Spleen (tissue), 11 donors: ENCODE data around the gene LGALS9. TPM values are rescaled to one million over a fixed set of nuclear protein-coding genes. Genes with fewer than 3 reads are reported as not detected.
"Not testable (repeated sequence)": the region's sequence is repeated elsewhere in the genome, so short reads cannot be mapped to it uniquely, and the experiment has no call there.

Experiments used
- DNase-seq: peaks from one replicate; pipeline ENCODE4 v3.0.0-alpha.2; 2020
- H3K27ac ChIP-seq, 8 donors: fragments of 200-600 bp; sonication (generic) in 7 of 8; 1 replicate in 4 of 8; 2 replicates in 4 of 8; pipeline versions ENCODE4 v1.5.0 to v1.8.0; 2016 to 2021; ENCODE audit warnings: inconsistent platforms in 4 of 8, mild to moderate bottlenecking in 4 of 8, moderate library complexity in 1 of 8
- H3K27me3 ChIP-seq, 7 donors: fragments of 200-600 bp; sonication (generic) in 6 of 7; replicated peaks in 1 of 7; 1 replicate in 4 of 7; 2 replicates in 3 of 7; pipeline versions ENCODE4 v1.5.0 to v1.8.0; 2016 to 2021; ENCODE audit warnings: inconsistent platforms in 3 of 7, mild to moderate bottlenecking in 1 of 7
- H3K36me3 ChIP-seq, 6 donors: fragments of 200-600 bp; sonication (generic) in 5 of 6; 1 replicate in 4 of 6; 2 replicates in 2 of 6; pipeline versions ENCODE4 v1.5.0 to v1.8.0; 2016 to 2021; ENCODE audit warnings: inconsistent platforms in 2 of 6
- H3K4me1 ChIP-seq, 6 donors: fragments of 200-600 bp; sonication (generic) in 5 of 6; 1 replicate in 3 of 6; 2 replicates in 3 of 6; pipeline versions ENCODE4 v1.5.0 to v1.8.0; 2016 to 2021; ENCODE audit warnings: inconsistent platforms in 3 of 6
- H3K4me3 ChIP-seq, 8 donors: fragments of 200-600 bp; sonication (generic) in 7 of 8; 1 replicate in 4 of 8; 2 replicates in 4 of 8; pipeline versions ENCODE4 v1.5.0 to v1.8.0; 2016 to 2021; ENCODE audit warnings: inconsistent platforms in 4 of 8, mild to moderate bottlenecking in 4 of 8, moderate library complexity in 2 of 8
- H3K9me3 ChIP-seq, 8 donors: fragments of 200-600 bp; sonication (generic) in 7 of 8; 1 replicate in 4 of 8; 2 replicates in 4 of 8; pipeline versions ENCODE4 v1.5.0 to v1.8.0; 2016 to 2021; ENCODE audit warnings: inconsistent platforms in 4 of 8
- POLR2A ChIP-seq, 3 donors: fragments of 450-650 bp; IDR thresholded peaks; one replicate each; pipeline ENCODE4 v1.5.1; 2017; ENCODE audit warnings: antibody characterized with exemption in 3 of 3, mild to moderate bottlenecking in 1 of 3
- POLR2AphosphoS5 ChIP-seq, 3 donors: sonication (generic); formaldehyde crosslinking; IDR thresholded peaks; one replicate each; pipeline ENCODE4 v1.5.1; 2017; ENCODE audit warnings: antibody characterized with exemption in 3 of 3
- WGBS, 5 donors: extraction: QIAGEN DNeasy Blood & Tissue Kit in 3 of 5; methylation state at CpG; one replicate each; pipeline versions ENCODE4 v1.1.5 to v1.1.7; 2013 to 2018; 5-methylcytosine and 5-hydroxymethylcytosine counted together
- intact Hi-C: fragments of 100-400 bp; cut with DNase I; formaldehyde crosslinking; loops from one replicate; pipeline ENCODE4 v1.15.0; 2023; ENCODE audit warnings: low total_unique reads
- polyA plus RNA-seq, 3 donors: library from polyadenylated mRNA; stranded (reverse); fragments of 200-250 nt; gene quantifications; one replicate each; pipeline ENCODE4 v1.2.1, GENCODE V29; 2013
- total RNA-seq, 7 donors: library from RNA; depleted of rRNA in 3 of 7; stranded (reverse); fragments of >200 nt in 3 of 7; fragmentation: NEBNext Ultra II Directional in 4 of 7; extraction: Animal tissue kit (Norgen Biotek cat#: 25700) in 4 of 7; gene quantifications; one replicate each; pipeline versions ENCODE4 v1.1.0 to v1.2.1, GENCODE V29; 2016 to 2021
- TF ChIP-seq, protein P1 (sequence below), 11 experiments: fragments of 200-600 bp in 7 of 11; fragments of 450-650 bp in 4 of 11; sonication (generic) in 4 of 11; IDR thresholded peaks in 8 of 11; conservative IDR thresholded peaks in 3 of 11; 1 replicate in 7 of 11; 2 replicates in 4 of 11; pipeline versions ENCODE4 v1.4.0 to v1.8.0; 2016 to 2021; ENCODE audit warnings: antibody characterized with exemption in 11 of 11, inconsistent platforms in 4 of 11, mild to moderate bottlenecking in 1 of 11
- donor health status: healthy with polysubstance abuse.
- donor health status: DM: no; HTN: no; CAD: no; lungs with moderate emphysema.
- donor health status: DM: no; HTN: no; CAD: no.
- donor health status: Bipolar disorder and iron deficiency.
- donor health status: healthy.
- donor health status: DM: no; HTN: no; CAD: no.
- donor health status: DM: yes; HTN: yes; CAD: no.

Gene LGALS9
- total and polyA plus RNA-seq, 10 donors = 162 to 309 (median 209) TPM

DNA sequence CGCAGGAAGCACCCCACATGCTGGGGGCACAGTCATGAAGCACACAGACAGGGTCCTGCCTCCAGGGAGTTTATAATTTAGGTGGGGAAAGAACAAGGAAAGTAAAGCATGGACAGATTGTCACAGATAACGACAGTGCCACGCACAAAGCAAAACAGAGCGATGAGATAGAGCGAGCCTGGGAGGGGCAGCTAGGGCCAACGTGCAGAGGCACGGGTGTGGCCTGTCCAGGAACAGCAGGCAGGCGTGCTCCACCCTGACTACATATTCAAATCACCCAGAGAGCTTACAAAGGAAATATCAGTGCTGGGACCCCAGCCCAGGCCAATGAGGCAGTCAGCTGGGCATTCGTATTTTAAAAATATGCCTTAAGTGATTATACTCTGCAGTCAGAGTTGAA lies 16.8 kb downstream of the LGALS9 start:
- Histone ChIP-seq H3K4me1 (no peaks in the 10 kb centered on the region), H3K27me3 (no peaks in the 10 kb centered on the region), H3K27ac (peak overlapping the region in 1 of 8 donors; percentile 21), H3K9me3 (no peaks in the 10 kb centered on the region), H3K36me3 (peaks cover 0 to 59% (median 14%) of the 10 kb centered on the region in 6 donors), H3K4me3 (no peak overlapping the region)
- intact Hi-C loops = no loop called here
- DNase-seq = no peak
- WGBS, 5 donors = 80 to 88% (median 82%) methylated on average over 9 of the region's 9 CpGs
- TF ChIP-seq, protein P1, sequence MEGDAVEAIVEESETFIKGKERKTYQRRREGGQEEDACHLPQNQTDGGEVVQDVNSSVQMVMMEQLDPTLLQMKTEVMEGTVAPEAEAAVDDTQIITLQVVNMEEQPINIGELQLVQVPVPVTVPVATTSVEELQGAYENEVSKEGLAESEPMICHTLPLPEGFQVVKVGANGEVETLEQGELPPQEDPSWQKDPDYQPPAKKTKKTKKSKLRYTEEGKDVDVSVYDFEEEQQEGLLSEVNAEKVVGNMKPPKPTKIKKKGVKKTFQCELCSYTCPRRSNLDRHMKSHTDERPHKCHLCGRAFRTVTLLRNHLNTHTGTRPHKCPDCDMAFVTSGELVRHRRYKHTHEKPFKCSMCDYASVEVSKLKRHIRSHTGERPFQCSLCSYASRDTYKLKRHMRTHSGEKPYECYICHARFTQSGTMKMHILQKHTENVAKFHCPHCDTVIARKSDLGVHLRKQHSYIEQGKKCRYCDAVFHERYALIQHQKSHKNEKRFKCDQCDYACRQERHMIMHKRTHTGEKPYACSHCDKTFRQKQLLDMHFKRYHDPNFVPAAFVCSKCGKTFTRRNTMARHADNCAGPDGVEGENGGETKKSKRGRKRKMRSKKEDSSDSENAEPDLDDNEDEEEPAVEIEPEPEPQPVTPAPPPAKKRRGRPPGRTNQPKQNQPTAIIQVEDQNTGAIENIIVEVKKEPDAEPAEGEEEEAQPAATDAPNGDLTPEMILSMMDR (IDR thresholded peaks at IDR 0.05 in 8 of 11, conservative IDR thresholded peaks at IDR 0.05 in 3 of 11) = no peak
- TF ChIP-seq POLR2AphosphoS5 (IDR thresholded peaks at IDR 0.05) (peak in 1 of 3 donors; percentile 24), POLR2A (IDR thresholded peaks at IDR 0.05) (no peak)

DNA sequence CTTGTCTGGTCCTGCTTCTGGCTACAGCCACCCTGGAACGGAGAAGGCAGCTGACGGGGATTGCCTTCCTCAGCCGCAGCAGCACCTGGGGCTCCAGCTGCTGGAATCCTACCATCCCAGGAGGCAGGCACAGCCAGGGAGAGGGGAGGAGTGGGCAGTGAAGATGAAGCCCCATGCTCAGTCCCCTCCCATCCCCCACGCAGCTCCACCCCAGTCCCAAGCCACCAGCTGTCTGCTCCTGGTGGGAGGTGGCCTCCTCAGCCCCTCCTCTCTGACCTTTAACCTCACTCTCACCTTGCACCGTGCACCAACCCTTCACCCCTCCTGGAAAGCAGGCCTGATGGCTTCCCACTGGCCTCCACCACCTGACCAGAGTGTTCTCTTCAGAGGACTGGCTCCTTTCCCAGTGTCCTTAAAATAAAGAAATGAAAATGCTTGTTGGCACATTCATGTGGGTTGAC lies 18.2 kb downstream of the LGALS9 start:
- WGBS, 5 donors = 61 to 88% (median 87%) methylated on average over 2 to 5 of the region's 5 CpGs
- Histone ChIP-seq H3K27ac (peak overlapping the region in 1 of 8 donors; percentile 4), H3K36me3 (peaks cover 0 to 45% (median 14%) of the 10 kb centered on the region in 6 donors)
- TF ChIP-seq POLR2AphosphoS5 (IDR thresholded peaks at IDR 0.05) = peak in 1 of 3 donors; percentile 22
- intact Hi-C loops, H3K4me1 ChIP-seq, H3K9me3 ChIP-seq, DNase-seq, H3K27me3 ChIP-seq, H3K4me3 ChIP-seq: not testable (repeated sequence)

DNA sequence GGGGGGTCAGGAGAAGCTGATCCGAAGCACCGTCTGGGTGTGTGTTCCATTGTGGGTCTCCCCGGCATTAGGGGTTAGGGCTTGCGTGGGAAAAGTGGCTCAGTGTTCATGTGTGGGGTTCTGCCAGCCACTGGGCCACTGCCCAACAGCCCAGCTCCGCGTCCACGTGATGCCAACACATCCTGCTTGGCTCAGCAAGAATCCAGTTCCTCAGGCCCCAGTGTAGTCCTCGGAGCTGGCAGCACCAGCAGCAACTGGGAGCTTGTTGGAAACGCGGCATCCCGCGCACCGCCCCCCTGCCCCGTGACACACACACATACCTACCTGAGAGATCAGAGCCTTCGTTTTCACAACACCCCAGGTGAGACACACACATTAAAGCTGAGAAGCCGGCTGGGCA lies 18.9 kb downstream of the LGALS9 start:
- H3K4me1 ChIP-seq = peaks cover 0 to 7% (median 4%) of the 10 kb centered on the region in 6 donors
- DNase-seq = no peak
- peaks cover 0 to 37% (median 14%) of the 10 kb centered on the region in 6 donors for H3K36me3 ChIP-seq
- H3K4me3 ChIP-seq = no peak overlapping the region
- 82 to 97% (median 89%) methylated on average over 4 to 16 of the region's 16 CpGs for WGBS, 5 donors
- TF ChIP-seq, protein P1 (IDR thresholded peaks at IDR 0.05 in 8 of 11, conservative IDR thresholded peaks at IDR 0.05 in 3 of 11) = no peak
- TF ChIP-seq POLR2A (IDR thresholded peaks at IDR 0.05) (no peak), POLR2AphosphoS5 (IDR thresholded peaks at IDR 0.05) (peak in 2 of 3 donors; percentile 38 to 63)
- peak overlapping the region in 1 of 8 donors; percentile 4 for H3K27ac ChIP-seq
- no peaks in the 10 kb centered on the region for H3K9me3 ChIP-seq
- peaks cover 0 to 2% (median 0%) of the 10 kb centered on the region in 7 donors for H3K27me3 ChIP-seq
- intact Hi-C loops = loop anchor here (2.0 kb wide), 1 partner anchor 47 kb away; no protein-coding TSS in a partner anchor

DNA sequence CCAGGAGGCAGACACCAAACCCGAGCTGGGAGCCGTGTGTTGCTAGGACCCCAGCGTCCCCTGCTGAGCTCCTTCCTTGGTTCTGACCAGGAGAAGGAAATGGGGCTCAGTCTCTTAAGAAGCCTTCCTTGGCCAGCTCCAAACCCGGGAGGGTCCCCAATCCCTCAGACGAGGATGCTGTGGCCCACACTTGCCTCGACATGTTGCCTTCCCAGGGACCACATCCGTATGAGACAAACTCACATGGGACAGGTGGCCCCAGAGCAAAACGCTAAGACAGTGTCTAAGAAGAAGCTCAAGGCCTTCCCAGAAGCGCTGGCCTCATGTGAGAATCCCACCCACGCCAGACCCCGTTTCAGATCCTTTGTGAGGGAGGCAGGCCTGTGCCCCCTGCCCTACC lies 19.8 kb downstream of the LGALS9 start:
- Histone ChIP-seq H3K4me1 (peaks cover 0 to 8% (median 4%) of the 10 kb centered on the region in 6 donors), H3K9me3 (no peaks in the 10 kb centered on the region), H3K27ac (no peak overlapping the region), H3K27me3 (peaks cover 0 to 5% (median 0%) of the 10 kb centered on the region in 7 donors), H3K36me3 (peaks cover 0 to 35% (median 14%) of the 10 kb centered on the region in 6 donors), H3K4me3 (no peak overlapping the region)
- 80 to 90% (median 87%) methylated on average over 11 of the region's 11 CpGs for WGBS, 5 donors
- TF ChIP-seq POLR2AphosphoS5 (IDR thresholded peaks at IDR 0.05) = peak in 1 of 3 donors; percentile 7
- TF ChIP-seq, protein P1 (IDR thresholded peaks at IDR 0.05 in 8 of 11, conservative IDR thresholded peaks at IDR 0.05 in 3 of 11) = no peak
- TF ChIP-seq POLR2A (IDR thresholded peaks at IDR 0.05) = no peak
- DNase-seq = no peak
- intact Hi-C loops = loop anchor here (2.0 kb wide), 1 partner anchor 48 kb away; no protein-coding TSS in a partner anchor
